Measurements from ENCODE around the gene SH3BP5L. TPM values are rescaled to one million over a fixed set of nuclear protein-coding genes. Genes with fewer than 3 reads are reported as not detected.

SH3BP5L gene
- total RNA-seq, 6 experiments from 2014 or later, result 9.8 to 13.1 (median 12.4) TPM

DNA sequence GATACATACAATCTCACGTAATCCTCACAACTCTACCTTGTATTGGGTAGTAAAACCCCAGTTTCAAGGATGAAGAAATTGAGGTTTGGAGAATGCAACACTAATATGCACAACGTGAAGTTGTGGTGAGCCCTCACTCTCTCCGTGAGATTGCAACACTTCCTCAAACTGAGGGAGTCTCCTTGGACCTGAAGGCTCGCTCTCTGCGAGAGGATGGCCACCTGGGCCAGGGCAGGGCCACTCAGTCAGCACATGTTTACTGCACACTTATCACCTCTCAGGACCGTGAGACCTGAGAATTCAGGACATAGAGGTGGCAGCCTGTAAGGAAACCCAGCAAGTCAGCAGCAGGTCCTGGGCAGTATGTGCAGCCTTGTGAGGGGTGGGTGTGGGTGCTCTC is 8.7 kb downstream of the SH3BP5L start:
- no peak overlapping the region for H3K4me3 ChIP-seq
- no peak overlapping the region for H3K27ac ChIP-seq
- H3K36me3 ChIP-seq, result peaks cover 0 to 40% (median 17%) of the 10 kb centered on the region in 4 donors
- intact Hi-C loops (cut with DNase I), result no loop called here
- ATAC-seq, result peak in 1 of 4 donors; percentile 26
- H3K9me3 ChIP-seq, result no peaks in the 10 kb centered on the region
- peaks cover 0 to 8% (median 0%) of the 10 kb centered on the region in 4 donors for H3K4me1 ChIP-seq
- no peak for DNase-seq
- TF ChIP-seq POLR2A (IDR thresholded peaks at IDR 0.05), result no peak
- TF ChIP-seq, protein P1, sequence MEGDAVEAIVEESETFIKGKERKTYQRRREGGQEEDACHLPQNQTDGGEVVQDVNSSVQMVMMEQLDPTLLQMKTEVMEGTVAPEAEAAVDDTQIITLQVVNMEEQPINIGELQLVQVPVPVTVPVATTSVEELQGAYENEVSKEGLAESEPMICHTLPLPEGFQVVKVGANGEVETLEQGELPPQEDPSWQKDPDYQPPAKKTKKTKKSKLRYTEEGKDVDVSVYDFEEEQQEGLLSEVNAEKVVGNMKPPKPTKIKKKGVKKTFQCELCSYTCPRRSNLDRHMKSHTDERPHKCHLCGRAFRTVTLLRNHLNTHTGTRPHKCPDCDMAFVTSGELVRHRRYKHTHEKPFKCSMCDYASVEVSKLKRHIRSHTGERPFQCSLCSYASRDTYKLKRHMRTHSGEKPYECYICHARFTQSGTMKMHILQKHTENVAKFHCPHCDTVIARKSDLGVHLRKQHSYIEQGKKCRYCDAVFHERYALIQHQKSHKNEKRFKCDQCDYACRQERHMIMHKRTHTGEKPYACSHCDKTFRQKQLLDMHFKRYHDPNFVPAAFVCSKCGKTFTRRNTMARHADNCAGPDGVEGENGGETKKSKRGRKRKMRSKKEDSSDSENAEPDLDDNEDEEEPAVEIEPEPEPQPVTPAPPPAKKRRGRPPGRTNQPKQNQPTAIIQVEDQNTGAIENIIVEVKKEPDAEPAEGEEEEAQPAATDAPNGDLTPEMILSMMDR (IDR thresholded peaks at IDR 0.05), result no peak
- H3K27me3 ChIP-seq, result no peaks in the 10 kb centered on the region
- 81% methylated on average over 6 of the region's 6 CpGs for WGBS (ENCODE audit: insufficient coverage, low coverage, low lambda C conversion rate, missing lambda C conversion rate)

DNA sequence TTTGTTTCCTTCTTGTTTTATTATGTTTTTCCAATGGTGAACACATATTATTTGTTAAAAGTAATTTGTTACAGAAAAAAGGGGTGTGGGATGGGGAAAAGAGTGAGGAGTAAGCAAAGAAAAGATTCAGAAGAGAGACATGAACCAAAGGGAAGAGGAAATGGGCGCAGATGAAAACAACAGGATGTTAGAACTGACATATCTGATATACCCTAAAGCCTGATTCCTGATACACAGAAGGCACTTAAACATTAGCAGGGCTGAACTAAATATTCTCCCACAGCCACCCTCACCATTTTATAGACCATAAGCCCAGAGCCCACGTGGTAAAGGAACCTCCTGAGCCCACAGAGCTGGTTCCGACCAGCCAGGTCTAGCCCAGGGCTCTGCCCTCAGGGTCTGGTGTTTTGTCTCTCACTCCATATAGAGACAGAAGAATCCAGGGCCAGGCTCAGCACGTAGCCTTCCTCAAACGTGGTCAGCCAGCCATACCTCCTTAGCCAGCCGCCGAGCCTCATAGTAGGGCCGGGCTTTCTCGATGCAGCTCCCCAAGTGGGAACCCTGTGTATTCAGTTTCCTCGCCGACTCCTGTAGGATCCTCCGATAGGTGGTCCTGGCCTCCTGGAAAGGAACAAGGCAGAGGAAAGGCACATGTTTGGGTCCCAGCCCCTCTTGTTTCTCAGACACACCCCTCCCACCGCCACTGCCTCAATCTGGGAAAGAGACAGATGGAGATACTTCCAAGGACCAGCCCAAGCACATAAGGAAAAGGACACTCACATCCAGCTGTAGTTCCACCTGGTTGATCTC is 9.5 kb downstream of the SH3BP5L start:
- TF ChIP-seq, protein P1 (IDR thresholded peaks at IDR 0.05), result no peak
- TF ChIP-seq POLR2A (IDR thresholded peaks at IDR 0.05), result no peak
- intact Hi-C loops (cut with DNase I), result no loop called here
- Histone ChIP-seq H3K4me1 (peaks cover 0 to 12% (median 0%) of the 10 kb centered on the region in 4 donors), H3K27ac (no peak overlapping the region), H3K27me3 (no peaks in the 10 kb centered on the region), H3K4me3 (no peak overlapping the region), H3K9me3 (no peaks in the 10 kb centered on the region), H3K36me3 (peaks cover 0 to 40% (median 17%) of the 10 kb centered on the region in 4 donors)
- ATAC-seq (no peak), DNase-seq (no peak)
- WGBS (ENCODE audit: insufficient coverage, low coverage, low lambda C conversion rate, missing lambda C conversion rate), result 56% methylated on average over 1 of the region's 13 CpGs

DNA sequence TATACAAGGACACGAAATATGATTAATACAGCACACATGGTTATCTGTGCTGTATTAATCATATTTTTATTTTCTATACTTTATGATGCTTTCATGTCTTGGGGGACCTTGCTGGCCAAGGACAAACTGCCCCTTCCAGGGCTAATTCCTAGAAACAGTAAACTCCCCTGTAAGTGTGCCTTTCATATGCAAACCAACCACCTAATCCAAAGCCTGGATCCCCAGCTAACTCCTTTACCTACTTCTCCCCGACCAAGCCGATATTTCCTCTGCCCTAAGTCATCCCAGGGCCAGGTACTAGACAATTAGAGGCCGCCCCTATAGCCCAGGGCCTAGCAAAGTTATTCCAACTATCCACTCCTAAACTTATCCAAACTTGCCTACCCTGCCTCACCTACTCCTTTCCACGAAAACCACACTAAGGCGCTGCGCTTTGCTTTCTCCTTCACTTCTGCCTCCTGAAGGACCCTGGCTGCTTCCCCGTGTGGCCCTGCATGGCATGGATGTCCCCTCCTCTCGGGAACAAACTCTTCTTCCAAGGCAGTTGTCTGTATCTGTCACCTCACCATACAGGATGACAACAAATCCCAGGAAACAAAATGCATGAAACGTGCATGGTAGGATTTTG is 10.2 kb downstream of the SH3BP5L start:
- Histone ChIP-seq H3K36me3 (peaks cover 0 to 40% (median 17%) of the 10 kb centered on the region in 4 donors), H3K4me1 (peaks cover 0 to 12% (median 0%) of the 10 kb centered on the region in 4 donors), H3K4me3 (no peak overlapping the region), H3K27ac (no peak overlapping the region), H3K27me3 (no peaks in the 10 kb centered on the region), H3K9me3 (no peaks in the 10 kb centered on the region)
- intact Hi-C loops (cut with DNase I), result no loop called here
- WGBS (ENCODE audit: insufficient coverage, low coverage, low lambda C conversion rate, missing lambda C conversion rate), result 89% methylated on average over 10 of the region's 10 CpGs
- ATAC-seq, result no peak
- TF ChIP-seq POLR2A (IDR thresholded peaks at IDR 0.05), result no peak
- TF ChIP-seq, protein P1 (IDR thresholded peaks at IDR 0.05), result no peak
- no peak for DNase-seq

DNA sequence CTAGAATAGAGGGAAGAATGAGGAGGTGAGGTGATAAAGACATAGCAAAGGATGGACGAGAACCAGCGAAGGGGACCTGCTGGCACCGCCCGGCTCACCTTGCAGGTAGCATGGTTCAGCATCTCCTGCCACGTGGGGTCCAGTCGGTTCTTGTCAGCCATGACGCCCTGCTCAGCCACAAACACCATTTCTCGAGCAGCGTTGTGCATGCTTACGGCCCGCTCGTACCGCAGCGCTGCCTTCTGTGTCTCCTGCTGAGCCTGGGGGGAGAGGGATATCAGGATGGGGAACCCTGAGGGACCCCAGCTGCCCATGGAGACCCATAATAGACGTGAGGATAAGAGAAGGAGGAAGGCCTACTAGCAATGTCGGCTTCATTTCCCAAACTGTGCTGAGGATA is 11.4 kb downstream of the SH3BP5L start:
- Histone ChIP-seq H3K36me3 (peaks cover 0 to 36% (median 17%) of the 10 kb centered on the region in 4 donors), H3K4me1 (peaks cover 0 to 14% (median 0%) of the 10 kb centered on the region in 4 donors), H3K27ac (no peak overlapping the region), H3K27me3 (no peaks in the 10 kb centered on the region), H3K4me3 (no peak overlapping the region), H3K9me3 (no peaks in the 10 kb centered on the region)
- intact Hi-C loops (cut with DNase I), result no loop called here
- DNase-seq (no peak), ATAC-seq (no peak)
- 80% methylated on average over 2 of the region's 16 CpGs for WGBS (ENCODE audit: insufficient coverage, low coverage, low lambda C conversion rate, missing lambda C conversion rate)
- TF ChIP-seq POLR2A (IDR thresholded peaks at IDR 0.05), result no peak
- TF ChIP-seq, protein P1 (IDR thresholded peaks at IDR 0.05), result no peak
